Right atrium auricular region (tissue), 2 donors: Measurements from ENCODE around the gene ANKRD11. TPM values are rescaled to one million over a fixed set of nuclear protein-coding genes. Genes with fewer than 3 reads are reported as not detected.

ENCODE experiments used
- DNase-seq: peaks from one replicate; pipeline ENCODE4 v3.0.0-alpha.2; 2019; ENCODE audit warnings: low spot score
- H3K27ac ChIP-seq, 2 donors: fragments of 200-600 bp; sonication (generic); 1 replicate in 1 of 2; 2 replicates in 1 of 2; pipeline ENCODE4 v1.5.1; 2016 to 2019
- H3K27me3 ChIP-seq, 2 donors: fragments of 200-600 bp; sonication (generic); one replicate each; pipeline versions ENCODE4 v1.5.1 to v1.6.0; 2017 to 2019
- H3K36me3 ChIP-seq: fragments of 200-600 bp; sonication (generic); one replicate; pipeline ENCODE4 v1.5.1; 2016
- H3K4me1 ChIP-seq, 2 donors: fragments of 200-600 bp; sonication (generic); one replicate each; pipeline versions ENCODE4 v1.5.1 to v1.6.0; 2017 to 2019
- H3K4me3 ChIP-seq, 2 donors: fragments of 200-600 bp; sonication (generic); 1 replicate in 1 of 2; 2 replicates in 1 of 2; pipeline ENCODE4 v1.5.1; 2017 to 2019; ENCODE audit warnings: mild to moderate bottlenecking in 1 of 2, moderate library complexity in 1 of 2
- H3K9me3 ChIP-seq, 2 donors: fragments of 200-600 bp; sonication (generic); one replicate each; pipeline ENCODE4 v1.5.1; 2019
- CTCF ChIP-seq, 2 donors: fragments of 200-600 bp; sonication (generic); IDR thresholded peaks; one replicate each; pipeline ENCODE4 v1.5.1; 2019; ENCODE audit warnings: antibody characterized with exemption in 2 of 2
- total RNA-seq, 2 donors: library from RNA; depleted of rRNA; stranded (reverse); fragments of >200 nt; gene quantifications; one replicate each; pipeline ENCODE4 v1.1.0, GENCODE V29; 2016

ANKRD11 gene
- total RNA-seq, 2 donors from 2014 or later, result 55.2 to 68.1 TPM

GRCh38 chr16:89404561-89404960 is 85.8 kb downstream of the ANKRD11 start:
- Histone ChIP-seq H3K4me1 (peaks cover 0 to 76% of the 10 kb centered on the region in 2 donors), H3K27me3 (no peaks in the 10 kb centered on the region), H3K27ac (no peak overlapping the region), H3K36me3 (no peaks in the 10 kb centered on the region), H3K9me3 (no peaks in the 10 kb centered on the region), H3K4me3 (no peak overlapping the region)
- TF ChIP-seq CTCF (IDR thresholded peaks at IDR 0.05), result no peak
- DNase-seq, result no peak

- Histone ChIP-seq H3K27me3 (no peaks in the 10 kb centered on the region), H3K27ac (no peak overlapping the region), H3K4me1 (peaks cover 0 to 60% of the 10 kb centered on the region in 2 donors), H3K9me3 (no peaks in the 10 kb centered on the region), H3K36me3 (no peaks in the 10 kb centered on the region), H3K4me3 (no peak overlapping the region)
- TF ChIP-seq CTCF (IDR thresholded peaks at IDR 0.05), result no peak
- DNase-seq, result no peak
Measured at GRCh38 chr16:89402962-89403361, 87.4 kb downstream of the ANKRD11 start.

- no peak overlapping the region for H3K27ac ChIP-seq
- no peak for TF ChIP-seq CTCF (IDR thresholded peaks at IDR 0.05)
- no peaks in the 10 kb centered on the region for H3K36me3 ChIP-seq
- no peak for DNase-seq
- H3K9me3 ChIP-seq, result no peaks in the 10 kb centered on the region
- no peak overlapping the region for H3K4me3 ChIP-seq
- no peaks in the 10 kb centered on the region for H3K27me3 ChIP-seq
- peaks cover 0 to 49% of the 10 kb centered on the region in 2 donors for H3K4me1 ChIP-seq
Measured at GRCh38 chr16:89401641-89402445, 88.5 kb downstream of the ANKRD11 start.

GRCh38 chr16:89401205-89401604 is 89.2 kb downstream of the ANKRD11 start:
- TF ChIP-seq CTCF (IDR thresholded peaks at IDR 0.05), result no peak

GRCh38 chr16:89400740-89401139 is 89.6 kb downstream of the ANKRD11 start:
- no peaks in the 10 kb centered on the region for H3K36me3 ChIP-seq
- TF ChIP-seq CTCF (IDR thresholded peaks at IDR 0.05), result no peak
- H3K4me1 ChIP-seq, result peaks cover 0 to 48% of the 10 kb centered on the region in 2 donors
- H3K4me3 ChIP-seq, result no peak overlapping the region
- H3K27me3 ChIP-seq, result no peaks in the 10 kb centered on the region
- no peak overlapping the region for H3K27ac ChIP-seq
- H3K9me3 ChIP-seq, result no peaks in the 10 kb centered on the region
- DNase-seq, result no peak

More at GRCh38 chr16:89401205-89401604, 89.2 kb downstream of the ANKRD11 start:
- H3K4me3 ChIP-seq, result no peak overlapping the region
- H3K27ac ChIP-seq, result no peak overlapping the region
- H3K27me3 ChIP-seq, result no peaks in the 10 kb centered on the region
- H3K4me1 ChIP-seq, result peaks cover 0 to 48% of the 10 kb centered on the region in 2 donors
- H3K9me3 ChIP-seq, result no peaks in the 10 kb centered on the region
- DNase-seq, result no peak
- no peaks in the 10 kb centered on the region for H3K36me3 ChIP-seq
